Panc1 (cell line): ENCODE measurements around the gene MTFMT.

Experiments used
- CTCF ChIP-seq: fragments of 450-650 bp; IDR thresholded peaks from 2 replicates; pipeline ENCODE4 v1.5.1; 2017; ENCODE audit warnings: mild to moderate bottlenecking
- POLR2AphosphoS5 ChIP-seq: IDR thresholded peaks from 2 replicates; pipeline ENCODE4 v1.6.1; 2012; ENCODE audit warnings: mild to moderate bottlenecking, low read depth, low read length, moderate library complexity
- SIN3A ChIP-seq: IDR thresholded peaks from 2 replicates; pipeline ENCODE4 v1.6.1; 2012; ENCODE audit warnings: low read depth, mild to moderate bottlenecking, low read length, moderate library complexity, borderline replicate concordance; ENCODE audit not compliant: insufficient read depth

- TF ChIP-seq CTCF: no peak
- no peak for TF ChIP-seq POLR2AphosphoS5
- no peak for TF ChIP-seq SIN3A
Observed at GRCh38 chr15:65072027-65072426, 42.6 kb upstream of the MTFMT start.
